WTC11 (cell line): Measurements from ENCODE around the gene ZBTB21.

ENCODE experiments used
- CREM ChIP-seq: sonication (generic); formaldehyde crosslinking; IDR thresholded peaks from 2 replicates; pipeline ENCODE4 v1.8.1; 2022; ENCODE audit warnings: mild to moderate bottlenecking, missing genetic modification reagents, moderate library complexity
- FOXK1 ChIP-seq: sonication (generic); formaldehyde crosslinking; IDR thresholded peaks from 2 replicates; pipeline ENCODE4 v1.8.0; 2022; ENCODE audit warnings: mild to moderate bottlenecking, moderate library complexity, missing genetic modification reagents
- MXD4 ChIP-seq: fragments of 250-450 bp; sonication (Bioruptor Pico); IDR thresholded peaks from 2 replicates; pipeline ENCODE4 v1.8.0; 2021; ENCODE audit warnings: mild to moderate bottlenecking, moderate library complexity, borderline replicate concordance
- NR1H2 ChIP-seq: sonication (generic); formaldehyde crosslinking; IDR thresholded peaks from 2 replicates; pipeline ENCODE4 v1.9.0; 2021; ENCODE audit warnings: mild to moderate bottlenecking, moderate library complexity, missing genetic modification reagents
- TCF7 ChIP-seq: sonication (generic); formaldehyde crosslinking; IDR thresholded peaks from 2 replicates; pipeline ENCODE4 v1.8.0; 2022; ENCODE audit warnings: mild to moderate bottlenecking, low read depth, missing genetic modification reagents, moderate library complexity
- TF ChIP-seq, protein P1 (sequence below): fragments of 200-600 bp; IDR thresholded peaks from 2 replicates; pipeline ENCODE4 v1.8.0; 2022; ENCODE audit warnings: antibody characterized with exemption
- TF ChIP-seq, protein P2 (sequence below): fragments of 250-450 bp; sonication (Bioruptor Pico); IDR thresholded peaks from 2 replicates; pipeline ENCODE4 v2.1.2; 2022; ENCODE audit warnings: mild to moderate bottlenecking, moderate library complexity
- TF ChIP-seq, protein P3 (sequence below): sonication (generic); formaldehyde crosslinking; IDR thresholded peaks from 2 replicates; pipeline ENCODE4 v1.8.0; 2022; ENCODE audit warnings: mild to moderate bottlenecking, missing genetic modification reagents
- TF ChIP-seq, protein P4 (sequence below): sonication (generic); formaldehyde crosslinking; IDR thresholded peaks from 2 replicates; pipeline ENCODE4 v1.8.1; 2022; ENCODE audit warnings: missing genetic modification reagents, borderline replicate concordance

DNA sequence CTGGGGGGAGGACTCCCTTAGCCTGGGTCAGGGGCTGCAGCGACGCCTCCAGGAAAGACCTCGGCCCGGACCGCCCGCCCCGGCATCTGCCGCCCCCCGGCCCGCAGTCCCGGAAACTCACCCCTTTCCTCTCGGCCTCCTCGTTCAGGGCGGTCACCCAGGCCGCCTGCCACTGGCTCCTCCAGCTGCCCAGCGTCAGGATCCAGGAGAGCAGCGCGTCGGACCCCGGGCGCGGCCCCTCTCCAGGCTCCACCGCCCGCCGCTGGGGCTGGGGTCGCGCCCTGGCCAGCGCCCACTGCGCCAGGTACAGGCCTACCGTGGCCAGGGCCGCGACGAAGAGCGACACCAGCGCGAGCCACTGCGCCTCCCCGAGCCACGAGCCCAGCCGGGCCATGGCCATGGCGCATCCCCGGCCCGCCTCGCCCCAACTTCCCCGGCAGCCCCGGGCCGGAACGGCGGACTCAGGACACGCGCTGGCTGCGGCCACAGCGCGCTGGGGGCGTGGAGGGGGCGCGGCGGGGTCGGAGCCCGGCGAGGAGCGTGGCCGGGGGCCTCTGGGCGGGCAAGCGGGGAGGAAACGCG lies 56.8 kb downstream of the ZBTB21 start:
- TF ChIP-seq, protein P1, sequence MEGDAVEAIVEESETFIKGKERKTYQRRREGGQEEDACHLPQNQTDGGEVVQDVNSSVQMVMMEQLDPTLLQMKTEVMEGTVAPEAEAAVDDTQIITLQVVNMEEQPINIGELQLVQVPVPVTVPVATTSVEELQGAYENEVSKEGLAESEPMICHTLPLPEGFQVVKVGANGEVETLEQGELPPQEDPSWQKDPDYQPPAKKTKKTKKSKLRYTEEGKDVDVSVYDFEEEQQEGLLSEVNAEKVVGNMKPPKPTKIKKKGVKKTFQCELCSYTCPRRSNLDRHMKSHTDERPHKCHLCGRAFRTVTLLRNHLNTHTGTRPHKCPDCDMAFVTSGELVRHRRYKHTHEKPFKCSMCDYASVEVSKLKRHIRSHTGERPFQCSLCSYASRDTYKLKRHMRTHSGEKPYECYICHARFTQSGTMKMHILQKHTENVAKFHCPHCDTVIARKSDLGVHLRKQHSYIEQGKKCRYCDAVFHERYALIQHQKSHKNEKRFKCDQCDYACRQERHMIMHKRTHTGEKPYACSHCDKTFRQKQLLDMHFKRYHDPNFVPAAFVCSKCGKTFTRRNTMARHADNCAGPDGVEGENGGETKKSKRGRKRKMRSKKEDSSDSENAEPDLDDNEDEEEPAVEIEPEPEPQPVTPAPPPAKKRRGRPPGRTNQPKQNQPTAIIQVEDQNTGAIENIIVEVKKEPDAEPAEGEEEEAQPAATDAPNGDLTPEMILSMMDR, result no peak
- TF ChIP-seq, protein P2, sequence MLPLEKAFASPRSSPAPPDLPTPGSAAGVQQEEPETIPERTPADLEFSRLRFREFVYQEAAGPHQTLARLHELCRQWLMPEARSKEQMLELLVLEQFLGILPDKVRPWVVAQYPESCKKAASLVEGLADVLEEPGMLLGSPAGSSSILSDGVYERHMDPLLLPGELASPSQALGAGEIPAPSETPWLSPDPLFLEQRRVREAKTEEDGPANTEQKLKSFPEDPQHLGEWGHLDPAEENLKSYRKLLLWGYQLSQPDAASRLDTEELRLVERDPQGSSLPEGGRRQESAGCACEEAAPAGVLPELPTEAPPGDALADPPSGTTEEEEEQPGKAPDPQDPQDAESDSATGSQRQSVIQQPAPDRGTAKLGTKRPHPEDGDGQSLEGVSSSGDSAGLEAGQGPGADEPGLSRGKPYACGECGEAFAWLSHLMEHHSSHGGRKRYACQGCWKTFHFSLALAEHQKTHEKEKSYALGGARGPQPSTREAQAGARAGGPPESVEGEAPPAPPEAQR (CRISPR knock-in tag), result no peak
- TF ChIP-seq, protein P3, sequence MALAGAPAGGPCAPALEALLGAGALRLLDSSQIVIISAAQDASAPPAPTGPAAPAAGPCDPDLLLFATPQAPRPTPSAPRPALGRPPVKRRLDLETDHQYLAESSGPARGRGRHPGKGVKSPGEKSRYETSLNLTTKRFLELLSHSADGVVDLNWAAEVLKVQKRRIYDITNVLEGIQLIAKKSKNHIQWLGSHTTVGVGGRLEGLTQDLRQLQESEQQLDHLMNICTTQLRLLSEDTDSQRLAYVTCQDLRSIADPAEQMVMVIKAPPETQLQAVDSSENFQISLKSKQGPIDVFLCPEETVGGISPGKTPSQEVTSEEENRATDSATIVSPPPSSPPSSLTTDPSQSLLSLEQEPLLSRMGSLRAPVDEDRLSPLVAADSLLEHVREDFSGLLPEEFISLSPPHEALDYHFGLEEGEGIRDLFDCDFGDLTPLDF (CRISPR knock-in tag), result no peak
- TF ChIP-seq CREM (CRISPR knock-in tag) (no peak), MXD4 (CRISPR knock-in tag) (no peak), FOXK1 (CRISPR knock-in tag) (no peak), TCF7 (CRISPR knock-in tag) (no peak), NR1H2 (CRISPR knock-in tag) (no peak)
- TF ChIP-seq, protein P4, sequence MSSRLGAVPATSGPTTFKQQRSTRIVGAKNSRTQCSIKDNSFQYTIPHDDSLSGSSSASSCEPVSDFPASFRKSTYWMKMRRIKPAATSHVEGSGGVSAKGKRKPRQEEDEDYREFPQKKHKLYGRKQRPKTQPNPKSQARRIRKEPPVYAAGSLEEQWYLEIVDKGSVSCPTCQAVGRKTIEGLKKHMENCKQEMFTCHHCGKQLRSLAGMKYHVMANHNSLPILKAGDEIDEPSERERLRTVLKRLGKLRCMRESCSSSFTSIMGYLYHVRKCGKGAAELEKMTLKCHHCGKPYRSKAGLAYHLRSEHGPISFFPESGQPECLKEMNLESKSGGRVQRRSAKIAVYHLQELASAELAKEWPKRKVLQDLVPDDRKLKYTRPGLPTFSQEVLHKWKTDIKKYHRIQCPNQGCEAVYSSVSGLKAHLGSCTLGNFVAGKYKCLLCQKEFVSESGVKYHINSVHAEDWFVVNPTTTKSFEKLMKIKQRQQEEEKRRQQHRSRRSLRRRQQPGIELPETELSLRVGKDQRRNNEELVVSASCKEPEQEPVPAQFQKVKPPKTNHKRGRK (CRISPR knock-in tag), result no peak
